GM10266 (cell line): ENCODE results near the gene OR2B2.

ENCODE experiments used
- DNase-seq: peaks from one replicate; pipeline ENCODE4 v3.0.0; 2012; ENCODE audit errors: extremely low spot score
- CTCF ChIP-seq: IDR thresholded peaks from 2 replicates; pipeline ENCODE4 v1.5.1; 2012; ENCODE audit warnings: mild to moderate bottlenecking, low read depth; ENCODE audit not compliant: control insufficient read depth, insufficient read depth; ENCODE audit errors: missing control alignments

The OR2B2 gene

GRCh38 chr6:27864906-27865849 is 47.0 kb downstream of the OR2B2 start:
- peak; percentile 87 for DNase-seq
- TF ChIP-seq CTCF, result no peak

GRCh38 chr6:27863962-27864905 is 48.0 kb downstream of the OR2B2 start:
- TF ChIP-seq CTCF, result no peak
- DNase-seq, result no peak

GRCh38 chr6:27862396-27863066 is 49.7 kb downstream of the OR2B2 start:
- no peak for TF ChIP-seq CTCF

GRCh38 chr6:27861861-27862260 is 50.3 kb downstream of the OR2B2 start:
- TF ChIP-seq CTCF, result no peak
- no peak for DNase-seq

More at GRCh38 chr6:27862396-27863066, 49.7 kb downstream of the OR2B2 start:
- no peak for DNase-seq

GRCh38 chr6:27861276-27861840 is 50.8 kb downstream of the OR2B2 start:
- no peak for DNase-seq
- no peak for TF ChIP-seq CTCF
